Measurements from ENCODE around the gene BRMS1.
A peak's percentile ranks its signal among the peaks of the same experiment; 100 is the strongest.
"Not testable (repeated sequence)": the region's sequence is repeated elsewhere in the genome, so short reads cannot be mapped to it uniquely, and the experiment has no call there.

The BRMS1 gene

GRCh38 chr11:66363187-66363601, 18.3 kb upstream of the BRMS1 start:
- no peak for DNase-seq (ENCODE audit: low spot score)

- no peak for DNase-seq (ENCODE audit: low spot score)
Observed at GRCh38 chr11:66362481-66363147, 17.7 kb upstream of the BRMS1 start.

DNA sequence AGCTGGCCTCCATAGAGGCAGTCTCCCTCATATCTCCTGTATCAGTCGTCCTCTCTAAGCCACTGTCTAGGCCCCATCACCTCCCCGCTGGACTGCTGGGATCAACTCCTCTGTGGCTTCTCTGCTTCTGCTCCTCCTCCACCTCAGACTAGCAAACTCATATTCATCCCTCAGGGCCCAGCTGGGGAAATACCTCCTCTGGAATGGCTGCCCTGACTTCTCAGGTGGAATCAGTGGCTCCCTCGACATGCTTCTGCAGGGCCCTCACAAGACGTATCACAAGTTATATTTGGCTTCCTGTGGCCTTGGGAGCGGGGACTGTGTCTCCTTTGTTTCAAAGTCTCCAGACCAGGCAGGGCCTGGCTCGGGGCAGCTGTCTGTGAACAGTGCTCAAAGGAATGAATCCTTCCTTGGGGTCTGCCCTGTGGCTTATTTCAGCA, 16.6 kb upstream of the BRMS1 start:
- no peak for DNase-seq (ENCODE audit: low spot score)

DNA sequence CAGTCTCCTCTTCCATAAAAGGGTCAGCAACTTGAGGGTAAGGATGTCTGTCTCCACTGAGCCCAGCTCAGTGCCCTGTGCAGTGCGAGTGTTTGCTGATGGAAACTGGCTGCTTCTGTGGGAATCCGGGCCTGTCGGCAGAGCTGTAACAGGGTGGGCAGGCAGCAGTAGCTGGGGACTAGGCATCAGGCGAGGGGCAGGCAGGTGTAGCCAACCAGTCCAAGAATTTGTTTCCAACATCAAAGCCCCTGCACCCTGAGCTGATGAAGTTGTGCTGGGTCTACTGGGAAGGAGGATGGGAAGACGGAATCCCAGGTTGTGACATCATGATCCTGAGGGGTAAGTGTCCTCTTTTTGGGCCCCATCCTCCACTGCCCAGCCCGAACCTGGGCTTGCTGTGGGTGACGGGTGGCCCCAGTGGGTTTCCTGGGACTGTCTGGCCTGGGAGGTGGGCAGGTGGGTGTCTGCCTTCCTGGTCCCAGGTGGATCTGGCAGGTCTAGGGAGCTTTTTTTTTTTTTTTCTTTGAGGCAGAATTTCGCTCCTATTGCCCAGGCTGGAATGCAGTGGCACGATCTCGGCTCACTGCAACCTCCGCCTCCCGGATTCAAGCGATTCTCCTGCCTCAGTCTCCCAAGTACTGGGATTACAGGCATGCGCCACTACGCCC, 15.6 kb upstream of the BRMS1 start:
- no peak for DNase-seq (ENCODE audit: low spot score)

DNA sequence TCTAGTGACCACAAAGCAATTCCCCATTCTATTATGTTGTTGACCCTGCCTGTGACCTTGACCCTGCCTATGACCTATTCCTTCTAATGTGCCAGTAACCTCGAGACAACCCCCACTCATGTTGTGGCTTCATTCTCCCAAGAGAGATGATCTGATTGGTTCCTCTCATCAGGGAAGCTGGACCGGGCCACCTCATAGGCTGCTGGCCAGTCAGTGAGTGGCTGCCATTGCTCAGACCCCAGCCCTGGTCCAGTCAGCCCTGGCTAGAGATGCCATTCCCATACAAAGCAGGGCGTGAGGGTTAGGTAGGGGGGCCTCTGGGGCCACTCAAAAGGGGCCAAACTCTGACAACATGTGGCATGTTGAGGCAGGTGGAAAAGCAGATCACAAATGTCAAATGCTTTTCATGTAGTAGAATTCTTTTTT, 14.8 kb upstream of the BRMS1 start:
- DNase-seq (ENCODE audit: low spot score) = no peak

DNA sequence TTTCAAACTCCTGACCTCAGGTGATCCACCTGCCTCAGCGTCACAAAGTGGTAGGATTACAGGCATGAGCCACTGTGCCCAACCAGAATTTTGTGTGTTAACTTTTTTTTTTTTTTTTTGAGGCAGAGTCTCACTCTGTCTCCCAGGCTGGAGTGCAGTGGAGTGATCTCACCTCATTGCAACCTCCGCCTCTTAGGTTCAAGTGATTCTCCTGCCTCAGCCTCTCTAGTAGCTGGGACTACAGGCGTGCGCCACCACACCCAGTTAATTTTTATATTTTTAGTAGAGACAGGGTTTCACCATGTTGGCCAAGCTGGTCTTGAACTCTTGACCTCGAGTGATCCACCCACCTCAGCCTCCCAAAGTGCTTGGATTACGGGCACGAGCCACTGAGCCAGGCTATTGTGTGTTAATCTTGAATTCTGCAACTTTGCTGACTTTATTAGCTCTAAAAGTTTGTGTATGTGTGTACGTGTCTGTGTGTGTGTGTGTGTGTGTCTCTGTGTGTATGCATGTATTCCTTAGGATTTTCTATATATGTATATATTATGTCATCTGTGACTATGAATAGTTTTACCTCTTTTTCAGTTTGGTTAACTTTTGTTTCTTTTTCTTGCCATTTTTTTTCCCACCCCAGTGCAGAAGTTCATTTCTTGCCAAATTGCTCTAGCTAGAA, 5.8 kb upstream of the BRMS1 start:
- not testable (repeated sequence) for DNase-seq (ENCODE audit: low spot score)

DNA sequence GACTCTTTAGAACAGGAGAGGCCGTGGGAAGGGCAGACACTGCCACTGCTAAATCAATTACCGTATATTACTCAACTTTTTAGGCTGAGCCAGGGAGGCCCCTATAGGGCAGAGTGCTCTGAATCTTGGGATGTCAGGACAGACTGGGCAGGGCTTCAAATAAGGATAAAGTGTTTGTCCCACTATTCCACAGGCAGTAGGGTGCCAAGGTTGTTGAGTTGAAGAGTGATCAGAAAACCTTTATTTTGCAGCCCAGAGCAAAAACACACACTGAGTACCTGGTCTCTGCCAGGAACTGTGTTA, 4.1 kb upstream of the BRMS1 start:
- no peak for DNase-seq (ENCODE audit: low spot score)

DNA sequence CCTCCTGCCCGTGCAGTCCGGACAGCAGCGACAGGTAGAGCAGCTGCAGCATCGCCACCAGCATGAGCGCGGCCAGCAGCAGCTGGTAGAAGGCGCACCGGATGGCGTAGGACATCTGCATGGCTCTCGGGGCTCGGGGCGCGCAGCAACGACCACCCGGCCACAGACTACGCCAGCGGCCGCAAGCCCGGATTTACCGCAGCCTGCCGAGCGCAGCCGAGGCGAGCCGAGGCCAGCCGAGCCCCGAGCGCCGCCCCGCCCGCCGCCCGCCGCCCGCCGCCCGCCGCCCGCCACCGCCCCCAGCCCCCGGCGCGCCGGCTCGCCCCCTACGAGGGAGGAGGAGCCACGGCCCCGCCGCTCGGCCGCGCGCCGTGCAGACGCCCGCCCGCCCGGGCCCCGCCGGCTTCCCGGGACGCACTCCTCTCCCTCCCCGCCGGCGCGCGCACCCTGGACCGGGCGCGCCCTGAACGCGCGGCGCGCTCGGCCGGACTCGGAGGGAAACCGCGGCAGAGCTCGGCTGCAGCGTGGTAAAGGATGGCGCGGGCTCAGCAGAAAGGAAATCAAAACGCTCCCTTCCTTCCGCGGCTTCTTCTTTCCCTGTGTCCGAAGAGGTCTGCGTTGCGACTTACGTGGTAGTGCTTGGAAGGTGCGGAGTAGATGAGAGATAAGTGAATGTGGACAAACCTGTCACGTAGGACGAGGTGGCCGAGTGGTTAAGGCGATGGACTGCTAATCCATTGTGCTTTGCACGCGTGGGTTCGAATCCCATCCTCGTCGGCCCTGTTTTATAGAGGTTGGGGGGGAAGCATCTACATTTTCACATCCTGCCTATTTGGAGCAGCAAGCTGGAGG, 2.7 kb upstream of the BRMS1 start, which contains the start of gene B4GAT1:
Gene B4GAT1 (minus strand): TSS at position 205 of the 852 bp plus-strand sequence. CDS start 84 bp downstream, at position 121.
- peak; percentile 91 for DNase-seq (ENCODE audit: low spot score)

GRCh38 chr11:66346476-66347424, 1.8 kb upstream of the BRMS1 start:
- DNase-seq (ENCODE audit: low spot score) = no peak

GRCh38 chr11:66345316-66345649, 379 bp upstream of the BRMS1 start:
- DNase-seq (ENCODE audit: low spot score) = no peak

- no peak for DNase-seq (ENCODE audit: low spot score)
Observed at GRCh38 chr11:66343176-66343575, 1.7 kb downstream of the BRMS1 start.

- no peak for DNase-seq (ENCODE audit: low spot score)
Observed at GRCh38 chr11:66341502-66342126, 3.3 kb downstream of the BRMS1 start.

GRCh38 chr11:66340596-66341501, 4.1 kb downstream of the BRMS1 start:
- no peak for DNase-seq (ENCODE audit: low spot score)

- no peak for DNase-seq (ENCODE audit: low spot score)
Observed at GRCh38 chr11:66339686-66340483, 5.0 kb downstream of the BRMS1 start.

DNA sequence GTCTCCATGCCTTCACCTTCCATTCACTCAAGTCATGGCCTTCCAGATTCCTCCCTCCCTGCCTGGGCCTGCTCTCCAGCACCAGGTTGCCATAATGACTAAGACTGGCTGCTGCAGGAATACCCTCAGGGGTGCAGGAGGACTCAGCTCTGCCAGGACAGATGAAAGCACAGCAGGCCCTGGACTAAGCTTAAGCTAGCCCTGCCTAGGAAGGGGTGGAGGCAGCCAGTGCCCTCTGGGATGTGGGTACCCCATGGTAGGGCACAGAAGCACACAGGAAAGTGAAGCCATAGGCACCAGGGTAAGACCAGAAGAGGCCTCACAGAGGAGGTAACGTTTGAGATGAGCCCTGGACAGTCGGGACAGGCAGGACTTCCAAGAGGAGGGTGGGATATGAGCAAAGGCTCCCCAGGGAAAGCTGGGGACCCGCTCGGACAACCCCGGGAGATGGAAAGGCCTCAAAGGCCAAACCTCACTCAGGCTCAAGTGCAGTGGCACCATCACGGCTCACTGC, 5.7 kb downstream of the BRMS1 start:
- DNase-seq (ENCODE audit: low spot score) = no peak

GRCh38 chr11:66338276-66339161, 6.4 kb downstream of the BRMS1 start:
- no peak for DNase-seq (ENCODE audit: low spot score)

DNA sequence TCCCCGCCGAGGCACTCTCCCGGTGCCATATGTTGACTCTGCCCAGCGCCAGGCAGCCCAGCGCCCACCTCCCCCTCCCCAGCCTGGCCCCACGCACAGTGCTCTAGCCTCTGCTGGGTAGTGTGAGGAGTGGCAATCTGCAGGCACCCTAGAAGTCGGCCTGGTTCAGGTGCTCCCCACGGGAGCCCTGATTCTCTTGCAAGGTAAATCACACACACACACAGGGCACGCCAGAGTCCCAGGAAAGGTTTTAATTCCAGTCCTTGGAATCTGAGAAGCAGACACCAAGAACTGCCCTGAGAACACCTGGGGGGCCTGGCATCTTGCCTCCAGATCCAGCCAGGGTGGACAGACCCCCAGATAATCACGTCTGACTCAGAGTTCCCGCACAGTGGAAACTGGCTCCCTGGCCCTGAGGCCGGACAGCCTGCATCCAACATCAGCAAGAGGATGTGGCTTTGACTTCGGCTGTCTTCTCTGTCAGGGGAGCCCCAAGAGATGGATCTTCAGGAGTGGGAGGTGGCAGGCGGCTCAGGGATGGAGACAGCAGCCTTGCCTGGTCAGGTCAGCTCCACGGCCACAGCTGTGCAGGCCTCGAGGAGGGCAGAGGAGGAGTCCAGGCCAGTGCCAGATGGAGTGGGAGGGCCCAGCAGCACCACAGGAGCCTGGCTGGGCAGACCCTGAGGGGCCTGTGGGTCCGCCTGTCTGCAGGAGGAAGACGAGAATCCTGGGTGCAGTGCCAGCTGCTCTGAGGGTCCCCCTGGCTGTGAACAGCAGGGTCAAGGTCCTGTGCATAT, 7.6 kb downstream of the BRMS1 start:
- DNase-seq (ENCODE audit: low spot score) = no peak
